OCI-LY7 (cell line): ENCODE measurements around the gene CFAP74. TPM values are rescaled to one million over a fixed set of nuclear protein-coding genes. Genes with fewer than 3 reads are reported as not detected.

Source experiments
- BruUV-seq: library from RNA; stranded (reverse); fragments of 400-500 nt; replicated peaks from 2 replicates; lab custom pipeline; 2021; lab: Mats Ljungman, UMichigan
- CTCF ChIA-PET: fragments of 300-600 bp; sonication (Branson Sonifier 250); formaldehyde crosslinking; loops from one replicate; lab custom pipeline; 2022; ENCODE audit warnings: antibody characterized with exemption; ENCODE audit not compliant: unreplicated experiment; lab: Charles Lee
- POLR2A ChIA-PET: fragments of 300-600 bp; sonication (Branson Sonifier 250); formaldehyde crosslinking; loops from one replicate; lab custom pipeline; 2022; ENCODE audit warnings: antibody characterized with exemption; lab: Charles Lee
- DNase-seq: peaks from one replicate; pipeline ENCODE4 v3.0.0-alpha.2; 2015; ENCODE audit warnings: low spot score
- H2AFZ ChIP-seq: fragments of 200-600 bp; sonication (generic), shearing (Covaris generic); 2 replicates; pipeline ENCODE4 v1.6.1; 2014; ENCODE audit warnings: mild to moderate bottlenecking, antibody characterized with exemption, low read length, moderate library complexity
- H3K27ac ChIP-seq: fragments of 200-600 bp; sonication (generic); 2 replicates; pipeline ENCODE4 v1.5.1; 2014; ENCODE audit warnings: mixed run types, low read depth, mild to moderate bottlenecking, moderate library complexity, low read length, inconsistent platforms; ENCODE audit not compliant: poor library complexity, severe bottlenecking
- H3K36me3 ChIP-seq: fragments of 200-600 bp; sonication (generic); 2 replicates; pipeline ENCODE4 v1.6.1; 2014; ENCODE audit warnings: mild to moderate bottlenecking, antibody characterized with exemption, low read length, moderate library complexity, mixed read lengths; ENCODE audit not compliant: insufficient read depth
- H3K4me1 ChIP-seq: fragments of 200-600 bp; sonication (generic); 2 replicates; pipeline ENCODE4 v1.5.1; 2014; ENCODE audit warnings: mild to moderate bottlenecking, low read length; ENCODE audit not compliant: insufficient read depth, poor library complexity, severe bottlenecking
- H3K4me2 ChIP-seq: fragments of 200-600 bp; sonication (generic); 2 replicates; pipeline ENCODE4 v1.6.1; 2014; ENCODE audit warnings: mild to moderate bottlenecking, low read length
- H3K4me3 ChIP-seq: fragments of 200-600 bp; sonication (generic); 2 replicates; pipeline ENCODE4 v1.5.1; 2014; ENCODE audit warnings: mild to moderate bottlenecking, low read depth, low read length; ENCODE audit not compliant: poor library complexity, severe bottlenecking
- H3K79me2 ChIP-seq: fragments of 200-600 bp; sonication (generic); 2 replicates; pipeline ENCODE4 v1.6.1; 2016; ENCODE audit warnings: low read depth, mild to moderate bottlenecking, low read length, moderate library complexity, mixed read lengths; ENCODE audit not compliant: insufficient read depth
- H3K9me2 ChIP-seq: fragments of 200-600 bp; sonication (generic); 2 replicates; pipeline ENCODE4 v1.6.1; 2016; ENCODE audit warnings: mild to moderate bottlenecking, low read length, mixed read lengths; ENCODE audit not compliant: insufficient read depth
- H3K9me3 ChIP-seq: fragments of 200-600 bp; sonication (generic); 2 replicates; pipeline ENCODE4 v1.6.1; 2014; ENCODE audit warnings: mild to moderate bottlenecking, mixed run types, low read length, mixed read lengths
- H4K20me1 ChIP-seq: fragments of 200-600 bp; sonication (generic); 2 replicates; pipeline ENCODE4 v1.6.1; 2014; ENCODE audit warnings: mild to moderate bottlenecking, antibody characterized with exemption, low read length, moderate library complexity, mixed read lengths; ENCODE audit not compliant: insufficient read depth
- EZH2phosphoT487 ChIP-seq: fragments of 200-600 bp; sonication (generic); IDR thresholded peaks from 2 replicates; pipeline ENCODE4 v1.6.1; 2018; ENCODE audit warnings: low read depth, borderline replicate concordance, mild to moderate bottlenecking, mixed run types, antibody characterized with exemption, low read length, moderate library complexity, mixed read lengths
- intact Hi-C: fragments of 100-400 bp; cut with micrococcal nuclease; formaldehyde crosslinking; loops from one replicate; pipeline ENCODE4 v1.10.0; 2022; ENCODE audit not compliant: unreplicated experiment
- total RNA-seq, 2 experiments: library from RNA; depleted of rRNA in 1 of 2; stranded (reverse); fragments of >200 nt in 1 of 2; shearing (Covaris generic) in 1 of 2; gene quantifications; 2 replicates each; pipeline ENCODE4 v1.2.3, GENCODE V29; 2014 to 2022
- TF ChIP-seq, protein P1 (sequence below): fragments of 200-600 bp; sonication (generic); conservative IDR thresholded peaks from 2 replicates; pipeline ENCODE4 v1.5.1; 2014; ENCODE audit warnings: mild to moderate bottlenecking, antibody characterized with exemption, low read length, moderate library complexity, mixed read lengths

The CFAP74 gene
- total RNA-seq, 2 experiments from 2014 or later, result not detected

DNA sequence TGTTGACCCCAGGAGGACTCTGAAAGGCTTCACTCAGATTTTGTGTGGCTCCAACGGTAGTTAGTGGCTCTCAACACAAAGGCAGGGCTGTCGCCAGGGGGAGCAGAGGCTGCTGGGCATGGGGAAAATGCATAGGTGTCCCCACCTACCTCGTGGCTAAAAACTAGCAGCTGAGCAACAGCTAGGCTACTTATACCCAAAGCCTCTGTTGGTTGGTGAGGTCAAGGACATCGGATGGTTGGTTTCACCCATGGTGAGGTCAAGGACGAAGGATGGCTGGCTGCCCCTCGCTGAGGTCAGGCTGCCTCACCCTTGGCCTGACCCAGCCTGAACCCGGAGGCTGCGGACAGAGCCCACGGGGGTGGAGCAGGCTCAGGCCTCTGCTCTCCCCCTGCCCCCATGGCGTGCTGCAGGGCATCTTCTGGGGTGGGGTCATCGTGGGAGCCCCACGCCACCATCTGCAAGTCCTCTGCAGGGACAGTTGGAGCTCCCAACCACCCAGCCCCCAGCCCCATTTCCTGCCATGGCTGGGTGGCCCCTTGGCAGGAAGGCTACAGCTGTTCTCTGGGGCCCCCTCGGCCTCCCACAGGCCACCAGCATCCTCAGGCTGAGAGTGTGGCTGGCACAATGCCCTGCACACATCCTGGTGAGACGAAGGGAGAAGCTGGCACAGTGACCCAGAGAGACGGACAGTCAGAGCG, 104.2 kb downstream of the CFAP74 start:
- no TSS peak for BruUV-seq
- Histone ChIP-seq H3K9me2 (no peaks in the 10 kb centered on the region), H2AFZ (no peak overlapping the region; the same call in 1 of the 2 replicates), H3K9me3 (no peaks in the 10 kb centered on the region), H3K27ac (peak overlapping the region; percentile 14), H3K79me2 (no peaks in the 10 kb centered on the region; the same call in 1 of the 2 replicates), H3K36me3 (no peaks in the 10 kb centered on the region), H3K4me2 (peak overlapping the region; percentile 47), H3K4me3 (no peak overlapping the region), H4K20me1 (no peaks in the 10 kb centered on the region), H3K4me1 (peaks cover 67% of the 10 kb centered on the region)
- peak; percentile 76 for DNase-seq
- TF ChIP-seq, protein P1, sequence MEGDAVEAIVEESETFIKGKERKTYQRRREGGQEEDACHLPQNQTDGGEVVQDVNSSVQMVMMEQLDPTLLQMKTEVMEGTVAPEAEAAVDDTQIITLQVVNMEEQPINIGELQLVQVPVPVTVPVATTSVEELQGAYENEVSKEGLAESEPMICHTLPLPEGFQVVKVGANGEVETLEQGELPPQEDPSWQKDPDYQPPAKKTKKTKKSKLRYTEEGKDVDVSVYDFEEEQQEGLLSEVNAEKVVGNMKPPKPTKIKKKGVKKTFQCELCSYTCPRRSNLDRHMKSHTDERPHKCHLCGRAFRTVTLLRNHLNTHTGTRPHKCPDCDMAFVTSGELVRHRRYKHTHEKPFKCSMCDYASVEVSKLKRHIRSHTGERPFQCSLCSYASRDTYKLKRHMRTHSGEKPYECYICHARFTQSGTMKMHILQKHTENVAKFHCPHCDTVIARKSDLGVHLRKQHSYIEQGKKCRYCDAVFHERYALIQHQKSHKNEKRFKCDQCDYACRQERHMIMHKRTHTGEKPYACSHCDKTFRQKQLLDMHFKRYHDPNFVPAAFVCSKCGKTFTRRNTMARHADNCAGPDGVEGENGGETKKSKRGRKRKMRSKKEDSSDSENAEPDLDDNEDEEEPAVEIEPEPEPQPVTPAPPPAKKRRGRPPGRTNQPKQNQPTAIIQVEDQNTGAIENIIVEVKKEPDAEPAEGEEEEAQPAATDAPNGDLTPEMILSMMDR, result peak; percentile 70
- TF ChIP-seq EZH2phosphoT487, result no peak
- ChIA-PET CTCF (interaction anchor here (0.5 to 1.4 kb wide), 2 partner anchors 37 to 38 kb away, joined by 3 to 4 read pairs; no protein-coding TSS in a partner anchor), POLR2A (interaction anchor here (0.6 to 1.2 kb wide), 3 partner anchors 9 to 119 kb away, joined by 3 to 4 read pairs (median 3); no protein-coding TSS in a partner anchor)
- intact Hi-C loops, result no loop called here

DNA sequence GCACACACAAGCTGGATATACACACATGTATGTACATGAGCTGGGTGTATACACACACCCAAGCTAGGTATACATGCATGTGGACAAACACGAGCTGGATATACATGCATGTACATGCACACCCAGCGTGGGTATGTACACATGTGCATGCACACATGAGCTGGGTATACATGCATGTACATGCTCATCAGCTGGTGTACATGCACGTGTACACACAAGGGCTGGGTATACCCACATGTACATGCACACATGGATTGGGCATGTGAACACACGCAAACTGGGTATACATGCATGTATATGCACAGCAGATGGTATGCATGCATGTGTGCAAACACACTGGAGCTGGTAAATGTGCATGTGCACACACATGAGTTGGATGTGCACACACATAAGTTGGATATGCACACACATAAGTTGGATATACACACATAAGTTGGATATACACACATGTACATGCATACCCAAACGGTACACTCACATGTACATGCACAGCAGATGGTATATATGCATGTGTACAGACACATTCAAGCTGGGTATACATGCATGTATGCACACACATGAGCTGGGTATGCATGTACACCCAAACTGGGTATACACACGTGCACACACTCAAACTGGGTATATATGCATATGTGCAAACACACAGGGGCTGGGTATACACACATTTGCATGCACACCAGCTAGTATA, 105.2 kb downstream of the CFAP74 start:
- Histone ChIP-seq H3K4me1 (peaks cover 77% of the 10 kb centered on the region), H3K36me3 (no peaks in the 10 kb centered on the region), H3K4me3 (no peak overlapping the region), H4K20me1 (no peaks in the 10 kb centered on the region), H3K79me2 (peaks cover 5% of the 10 kb centered on the region; the same call in 1 of the 2 replicates), H3K27ac (peak overlapping the region; percentile 14), H3K9me2 (no peaks in the 10 kb centered on the region), H2AFZ (no peak overlapping the region), H3K9me3 (no peaks in the 10 kb centered on the region), H3K4me2 (no peak overlapping the region)
- intact Hi-C loops, result no loop called here
- POLR2A ChIA-PET, result interaction anchor here (1.0 to 1.7 kb wide), 6 partner anchors 7 to 121 kb away, joined by 3 to 5 read pairs (median 4); no protein-coding TSS in a partner anchor
- TF ChIP-seq EZH2phosphoT487, result no peak
- TF ChIP-seq, protein P1, result no peak
- DNase-seq, result no peak
- BruUV-seq, result no TSS peak
- CTCF ChIA-PET, result interaction anchor here (0.5 to 1.4 kb wide), 3 partner anchors 10 to 37 kb away, joined by 3 to 4 read pairs (median 4); no protein-coding TSS in a partner anchor
